A204.1 (cell line): ENCODE data around the gene SPPL3.
"Not testable (repeated sequence)": the region's sequence is repeated elsewhere in the genome, so short reads cannot be mapped to it uniquely, and the experiment has no call there.

ENCODE experiments used
- FAIRE-seq: peaks from 2 replicates; lab custom pipeline; 2012; peaks lifted over from hg19 to GRCh38; lab: Jason Lieb, UNC

SPPL3 gene

GRCh38 chr12:120844297-120844696, 59.9 kb downstream of the SPPL3 start:
- FAIRE-seq, result no peak

GRCh38 chr12:120843472-120843871, 60.7 kb downstream of the SPPL3 start:
- FAIRE-seq, result no peak

GRCh38 chr12:120842595-120842994, 61.6 kb downstream of the SPPL3 start:
- no peak for FAIRE-seq

GRCh38 chr12:120841525-120841924, 62.6 kb downstream of the SPPL3 start:
- no peak for FAIRE-seq

- FAIRE-seq, result no peak
Measured at GRCh38 chr12:120839503-120839902, 64.7 kb downstream of the SPPL3 start.

GRCh38 chr12:120838629-120839383, 65.4 kb downstream of the SPPL3 start:
- FAIRE-seq, result not testable (repeated sequence)

- no peak for FAIRE-seq
Measured at GRCh38 chr12:120836114-120836684, 68.0 kb downstream of the SPPL3 start.

- no peak for FAIRE-seq
Measured at GRCh38 chr12:120835657-120836056, 68.5 kb downstream of the SPPL3 start.

- FAIRE-seq, result no peak
Measured at GRCh38 chr12:120835304-120835612, 68.9 kb downstream of the SPPL3 start.

- no peak for FAIRE-seq
Measured at GRCh38 chr12:120834489-120835303, 69.5 kb downstream of the SPPL3 start.

GRCh38 chr12:120833849-120834248, 70.3 kb downstream of the SPPL3 start:
- FAIRE-seq, result no peak

GRCh38 chr12:120832737-120833136, 71.4 kb downstream of the SPPL3 start:
- no peak for FAIRE-seq

GRCh38 chr12:120831648-120832267, 72.4 kb downstream of the SPPL3 start:
- no peak for FAIRE-seq

- no peak for FAIRE-seq
Measured at GRCh38 chr12:120830966-120831365, 73.2 kb downstream of the SPPL3 start.

- FAIRE-seq, result no peak
Measured at GRCh38 chr12:120830052-120830940, 73.9 kb downstream of the SPPL3 start.

GRCh38 chr12:120826335-120826734, 77.8 kb downstream of the SPPL3 start:
- no peak for FAIRE-seq

- FAIRE-seq, result no peak
Measured at GRCh38 chr12:120825337-120825736, 78.8 kb downstream of the SPPL3 start.

- no peak for FAIRE-seq
Measured at GRCh38 chr12:120822832-120823503, 81.2 kb downstream of the SPPL3 start.

GRCh38 chr12:120821878-120822277, 82.3 kb downstream of the SPPL3 start:
- no peak for FAIRE-seq

GRCh38 chr12:120820884-120821510, 83.2 kb downstream of the SPPL3 start:
- no peak for FAIRE-seq

GRCh38 chr12:120818416-120818815, 85.7 kb downstream of the SPPL3 start:
- no peak for FAIRE-seq
